ENCODE results near the gene METTL25.

DNA sequence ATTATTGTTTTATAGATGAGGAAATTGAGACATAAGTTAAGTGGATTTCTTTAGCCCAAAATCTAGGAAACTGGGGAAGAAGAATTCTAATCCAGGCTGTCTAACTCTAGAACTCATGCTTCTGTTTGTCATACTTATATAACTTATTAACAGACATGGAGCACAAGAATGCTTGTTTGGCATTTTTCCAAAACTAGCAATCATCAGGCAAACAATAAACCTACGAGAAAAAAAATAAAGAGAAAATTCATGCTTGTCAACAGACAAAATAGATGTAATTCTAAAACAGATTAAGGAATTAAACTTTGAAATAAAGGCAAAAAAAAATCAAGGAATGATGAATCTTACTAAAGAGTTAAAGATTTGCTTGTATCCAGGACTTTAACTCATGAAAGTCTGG lies 103.1 kb downstream of the METTL25 start:
- TF ChIP-seq EP300 (IDR thresholded peaks at IDR 0.05; ENCODE audit: borderline replicate concordance in 1 of 2, low read depth in 1 of 2, low read length in 1 of 2), result no peak
- no peak for TF ChIP-seq POLR2AphosphoS5 (IDR thresholded peaks at IDR 0.05; ENCODE audit: low read depth, low read length)
- TF ChIP-seq, protein P1, sequence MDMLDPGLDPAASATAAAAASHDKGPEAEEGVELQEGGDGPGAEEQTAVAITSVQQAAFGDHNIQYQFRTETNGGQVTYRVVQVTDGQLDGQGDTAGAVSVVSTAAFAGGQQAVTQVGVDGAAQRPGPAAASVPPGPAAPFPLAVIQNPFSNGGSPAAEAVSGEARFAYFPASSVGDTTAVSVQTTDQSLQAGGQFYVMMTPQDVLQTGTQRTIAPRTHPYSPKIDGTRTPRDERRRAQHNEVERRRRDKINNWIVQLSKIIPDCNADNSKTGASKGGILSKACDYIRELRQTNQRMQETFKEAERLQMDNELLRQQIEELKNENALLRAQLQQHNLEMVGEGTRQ (IDR thresholded peaks at IDR 0.05; ENCODE audit: borderline replicate concordance, low read depth, low read length), result no peak

Data from SK-N-SH (cell line).